Measurements from ENCODE around the gene CBY2. TPM values are rescaled to one million over a fixed set of nuclear protein-coding genes. Genes with fewer than 3 reads are reported as not detected.
"Not testable (repeated sequence)": the region's sequence is repeated elsewhere in the genome, so short reads cannot be mapped to it uniquely, and the experiment has no call there.

The CBY2 gene
- total RNA-seq, 1 donor from 2014 or later: not detected

GRCh38 chr13:45744979-45745378 lies 42.9 kb downstream of the CBY2 start:
- DNase-seq: no peak

- DNase-seq: no peak
Measured at GRCh38 chr13:45747071-45747470, 45.0 kb downstream of the CBY2 start.

- peak; percentile 57 for DNase-seq
Measured at GRCh38 chr13:45748941-45749759, 47.0 kb downstream of the CBY2 start.

DNA sequence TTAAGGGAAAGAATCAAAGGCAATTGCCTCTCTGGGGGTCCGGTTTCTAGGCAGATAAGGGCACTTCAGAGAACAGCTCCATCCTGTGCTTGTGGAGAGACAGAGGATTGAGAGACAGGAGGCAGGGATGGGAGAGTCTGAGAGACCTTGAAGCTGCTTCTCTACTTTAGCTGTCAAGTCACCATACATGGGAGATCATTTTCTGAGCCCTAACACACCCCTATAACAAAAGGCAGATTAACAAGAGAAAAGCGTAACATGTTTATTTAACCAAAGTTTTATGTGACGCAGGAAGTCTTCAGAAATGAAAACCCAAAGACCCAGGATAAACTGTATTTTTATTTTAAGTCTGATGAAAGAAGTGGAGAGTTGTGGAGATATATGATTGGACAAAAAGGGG lies 48.4 kb downstream of the CBY2 start:
- DNase-seq: peak; percentile 27

DNA sequence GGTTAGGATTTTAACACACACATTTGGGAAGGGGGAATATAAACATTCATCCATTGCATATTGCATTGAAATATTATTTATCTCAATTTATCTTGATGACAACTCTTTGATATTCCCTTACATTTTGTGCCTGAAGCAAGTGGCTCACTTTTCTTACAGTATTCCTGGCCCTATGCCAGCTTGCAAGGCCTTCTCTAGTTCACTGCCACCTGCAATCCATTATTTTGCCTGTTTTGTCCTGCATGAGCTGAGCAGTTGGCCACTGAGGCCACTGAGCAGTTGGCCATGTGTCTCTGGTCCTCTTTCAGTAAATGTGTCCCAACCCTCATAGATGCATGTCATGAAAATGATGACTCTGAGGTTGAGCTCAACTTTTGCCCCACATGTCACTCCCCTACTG lies 49.8 kb downstream of the CBY2 start:
- DNase-seq: no peak

GRCh38 chr13:45752510-45752909 lies 50.4 kb downstream of the CBY2 start:
- DNase-seq: no peak

- not testable (repeated sequence) for DNase-seq
Measured at GRCh38 chr13:45756498-45756897, 54.4 kb downstream of the CBY2 start.

- DNase-seq: not testable (repeated sequence)
Measured at GRCh38 chr13:45757589-45757988, 55.5 kb downstream of the CBY2 start.

DNA sequence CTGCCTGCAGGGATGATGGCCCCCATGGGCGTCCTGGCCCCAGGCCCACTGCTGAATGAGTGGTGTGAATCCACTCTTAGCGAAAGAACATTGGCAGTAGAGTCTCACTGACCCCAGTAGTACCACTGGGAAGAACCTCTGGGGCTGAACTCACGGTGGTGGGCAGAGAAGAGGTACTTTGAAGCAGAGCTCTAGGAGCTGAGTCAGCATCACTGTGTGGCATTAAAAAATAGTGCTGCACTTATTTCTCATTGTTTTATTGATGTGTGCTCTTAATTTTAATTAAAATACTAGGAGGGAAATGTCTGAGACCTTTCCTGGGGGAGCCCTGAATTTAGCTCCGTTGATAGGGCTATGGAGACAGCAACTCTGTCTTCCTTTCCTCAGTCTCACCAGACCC lies 61.3 kb downstream of the CBY2 start:
- DNase-seq: no peak

Small RNAs within 50 kb of the gene (small RNA-seq; reads per million reads assigned to genes)
- not detected for gene RF00017 (ENCODE audit: low replicate concordance)

Other genes starting within 250 kb of the CBY2 start
- 37.5 TPM for gene COG3, start 237.4 kb upstream of the CBY2 start, total RNA-seq
- gene ERICH6B, start 86.6 kb upstream of the CBY2 start, total RNA-seq: not detected
- 0.10 TPM for gene SIAH3, start 149.4 kb downstream of the CBY2 start, total RNA-seq

Measured in tongue (tissue), 3 donors.